Dermis blood vessel endothelial cell (primary cell): ENCODE measurements around the gene MPZL1. TPM values are rescaled to one million over a fixed set of nuclear protein-coding genes. Genes with fewer than 3 reads are reported as not detected.

Experiments
- DNase-seq: peaks from one replicate; pipeline ENCODE4 v3.0.0; 2010
- total RNA-seq: library from RNA; depleted of rRNA; stranded (reverse); fragments of >200 nt; gene quantifications from 2 replicates; pipeline ENCODE4 v1.2.3, GENCODE V29; 2014

The MPZL1 gene
- total RNA-seq, 1 donor from 2014 or later, result 114 TPM

DNA sequence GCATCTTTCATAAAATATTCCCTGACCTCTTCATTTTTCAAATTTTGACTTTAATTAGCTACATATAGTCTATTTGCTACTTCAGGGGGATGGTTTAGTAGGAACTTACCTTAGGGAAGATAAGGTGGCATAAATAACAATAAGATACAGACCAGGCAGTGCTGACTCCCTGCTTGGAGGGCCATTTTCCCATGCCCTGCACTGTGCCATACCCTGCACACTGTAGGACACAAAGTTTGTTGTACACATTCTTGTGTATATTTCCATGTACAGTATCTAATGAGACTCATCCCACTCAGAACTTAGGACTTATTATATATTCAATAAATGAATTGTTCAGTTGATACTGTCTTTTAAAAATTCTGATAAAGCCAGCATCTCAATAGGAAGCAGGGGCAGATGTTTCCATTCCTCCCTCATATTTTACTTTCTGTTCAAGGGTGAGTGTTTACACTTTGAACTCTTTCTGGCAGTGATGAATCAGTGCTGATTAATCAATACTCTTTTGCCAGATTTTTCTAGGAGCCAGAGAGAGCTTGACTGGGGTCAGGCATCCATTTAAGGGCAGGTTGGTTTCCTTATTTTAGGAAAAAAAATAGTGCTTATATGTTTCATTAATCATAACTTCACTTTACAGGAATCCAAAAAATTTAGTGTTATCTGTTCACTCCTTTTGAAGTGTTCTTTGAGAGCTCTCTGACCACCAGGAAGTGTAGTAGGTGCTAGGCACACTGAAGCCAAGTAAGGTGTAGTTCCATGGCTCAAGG, 30.6 kb downstream of the MPZL1 start:
- no peak for DNase-seq

DNA sequence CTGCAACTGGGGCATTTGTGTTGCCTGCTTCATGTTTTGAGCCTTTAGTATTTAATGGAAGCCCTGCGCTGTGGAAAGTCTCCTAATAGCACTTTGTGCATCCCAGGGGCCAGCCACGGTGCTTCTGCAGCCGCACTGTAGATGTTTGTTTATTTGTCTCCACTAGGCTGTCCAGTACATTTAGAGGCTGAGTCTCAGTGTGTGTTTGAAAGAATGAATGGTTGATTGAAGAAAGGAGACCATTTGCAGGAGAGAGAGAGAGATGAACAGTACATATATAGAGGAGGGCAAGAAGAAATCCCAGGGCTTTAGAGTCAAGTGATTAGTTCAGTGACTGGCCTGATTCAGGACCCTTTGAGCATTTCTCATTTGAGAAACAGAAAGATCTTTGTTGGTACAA, 33.9 kb downstream of the MPZL1 start:
- no peak for DNase-seq

DNA sequence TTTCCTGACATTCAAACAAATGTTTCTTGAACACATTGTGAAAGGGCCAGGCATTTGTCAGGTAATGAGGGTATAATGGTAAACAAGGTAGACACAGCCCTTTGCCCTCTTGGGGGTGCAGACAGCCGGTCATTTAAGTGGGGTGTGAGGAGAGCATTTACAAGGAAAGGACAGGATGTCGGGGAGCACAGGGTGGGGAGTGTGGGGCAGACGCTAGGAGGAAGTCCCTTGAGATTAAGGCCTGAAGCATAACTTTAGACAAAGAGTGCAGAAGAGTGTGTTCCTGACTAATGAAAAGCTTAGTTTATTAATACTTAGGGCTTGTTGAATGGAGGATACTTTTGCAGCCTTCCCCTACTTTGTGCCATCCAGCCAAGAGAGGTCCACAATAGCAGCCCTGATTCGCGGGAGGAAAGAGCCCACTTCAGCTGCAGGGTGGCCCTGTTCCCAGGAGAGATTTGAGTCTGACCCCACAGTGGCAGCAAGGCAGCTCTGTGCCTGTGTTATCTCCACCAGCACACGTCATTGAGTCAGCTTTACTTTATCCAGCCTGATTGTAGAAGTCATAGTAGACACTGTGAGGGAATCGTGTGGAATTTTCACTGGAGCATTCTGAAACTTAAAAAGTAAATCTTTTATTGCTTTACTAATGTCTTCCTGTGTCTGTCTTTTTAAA, 35.1 kb downstream of the MPZL1 start:
- no peak for DNase-seq

DNA sequence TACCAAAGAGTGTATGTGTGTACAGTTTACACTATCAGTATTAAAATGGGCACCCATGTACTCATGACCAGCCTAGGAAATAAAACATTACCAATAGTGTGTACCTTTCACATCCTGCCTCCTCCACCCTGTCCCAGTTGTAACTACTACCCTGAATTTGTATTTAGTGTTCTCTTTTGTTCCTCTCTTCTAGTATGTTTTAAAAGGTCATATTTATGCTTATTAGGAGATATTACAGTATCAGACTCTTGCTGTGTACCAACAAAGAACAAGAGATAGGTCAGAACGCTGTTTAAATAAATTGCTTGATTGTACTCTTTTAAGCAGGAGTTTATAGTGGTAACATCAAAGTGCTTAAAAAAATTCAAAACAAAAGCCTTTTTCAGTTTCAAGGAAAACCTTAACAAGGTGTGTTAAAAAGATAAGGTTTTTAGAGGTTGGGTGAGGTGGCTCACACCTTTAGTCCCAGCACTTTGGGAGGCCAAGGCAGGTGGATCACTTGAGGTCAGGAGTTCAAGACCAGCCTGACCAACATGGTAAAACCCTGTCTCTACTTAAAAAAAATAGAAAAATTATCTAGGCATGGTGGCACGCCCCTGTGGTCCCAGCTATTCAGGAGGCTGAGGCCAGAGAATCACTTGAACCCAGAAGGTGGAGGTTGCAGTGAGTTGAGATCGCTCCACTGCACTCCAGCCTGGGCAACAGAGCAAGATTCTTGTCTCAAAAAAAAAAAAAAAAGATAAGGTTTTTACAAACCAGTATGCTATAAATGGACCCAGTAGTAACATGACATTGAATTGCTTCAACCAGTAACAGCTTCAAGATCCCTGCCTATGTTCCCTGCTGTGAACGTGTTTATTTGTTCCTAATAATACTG, 35.9 kb downstream of the MPZL1 start:
- DNase-seq, result no peak

DNA sequence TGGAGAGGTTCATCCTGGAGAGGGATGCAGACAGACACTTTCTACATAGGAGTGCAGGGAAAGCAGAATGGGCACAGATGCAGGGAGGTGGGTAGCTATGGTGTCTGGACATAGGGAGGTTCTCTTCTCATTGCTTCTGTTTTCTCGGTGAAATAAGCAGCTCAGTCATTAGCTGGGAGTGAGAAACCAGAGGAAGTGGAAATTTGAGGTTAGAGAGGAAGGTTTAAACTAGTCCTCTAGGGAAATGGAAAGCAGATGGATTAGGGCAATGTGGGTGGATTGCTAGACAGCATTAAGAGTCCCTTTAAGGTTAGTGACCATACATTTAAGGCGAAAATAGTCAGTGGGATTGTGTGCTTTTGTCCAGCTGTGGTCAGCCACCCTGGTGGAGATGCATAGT, 39.6 kb downstream of the MPZL1 start:
- no peak for DNase-seq

DNA sequence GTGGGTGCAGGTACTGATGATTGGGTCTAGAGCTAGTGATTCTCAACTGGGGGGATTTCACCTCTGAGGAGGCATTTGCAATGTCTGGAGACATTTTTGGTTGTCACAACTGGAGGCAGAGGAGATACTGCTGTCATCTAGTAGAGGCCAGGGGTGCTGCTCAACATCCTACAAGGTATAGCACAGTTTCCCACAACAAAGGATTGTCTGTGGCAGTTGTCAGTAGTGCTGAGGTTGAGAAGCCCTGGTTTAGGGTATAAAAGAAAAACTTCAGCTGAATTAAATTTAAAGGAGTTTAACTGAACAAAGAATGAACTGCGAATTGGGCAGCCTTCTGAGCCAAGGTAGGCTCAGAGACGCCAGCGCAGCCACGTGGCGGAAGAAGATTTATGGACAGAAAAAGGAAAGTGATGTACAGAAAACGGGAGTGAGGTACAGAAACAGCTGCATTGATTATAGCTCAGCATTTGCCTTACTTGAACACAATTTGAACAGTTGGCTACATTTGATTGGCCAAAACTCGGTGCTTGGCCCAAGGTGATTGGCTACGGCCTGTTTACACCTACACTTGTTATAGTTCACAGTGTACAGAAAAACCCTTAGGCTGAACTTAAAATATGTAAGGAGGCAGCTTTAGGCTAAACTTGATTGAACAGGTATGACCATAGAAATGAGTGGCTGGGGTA, 40.4 kb downstream of the MPZL1 start:
- DNase-seq, result no peak

GRCh38 chr1:167763525-167764220, 41.9 kb downstream of the MPZL1 start:
- DNase-seq, result no peak

DNA sequence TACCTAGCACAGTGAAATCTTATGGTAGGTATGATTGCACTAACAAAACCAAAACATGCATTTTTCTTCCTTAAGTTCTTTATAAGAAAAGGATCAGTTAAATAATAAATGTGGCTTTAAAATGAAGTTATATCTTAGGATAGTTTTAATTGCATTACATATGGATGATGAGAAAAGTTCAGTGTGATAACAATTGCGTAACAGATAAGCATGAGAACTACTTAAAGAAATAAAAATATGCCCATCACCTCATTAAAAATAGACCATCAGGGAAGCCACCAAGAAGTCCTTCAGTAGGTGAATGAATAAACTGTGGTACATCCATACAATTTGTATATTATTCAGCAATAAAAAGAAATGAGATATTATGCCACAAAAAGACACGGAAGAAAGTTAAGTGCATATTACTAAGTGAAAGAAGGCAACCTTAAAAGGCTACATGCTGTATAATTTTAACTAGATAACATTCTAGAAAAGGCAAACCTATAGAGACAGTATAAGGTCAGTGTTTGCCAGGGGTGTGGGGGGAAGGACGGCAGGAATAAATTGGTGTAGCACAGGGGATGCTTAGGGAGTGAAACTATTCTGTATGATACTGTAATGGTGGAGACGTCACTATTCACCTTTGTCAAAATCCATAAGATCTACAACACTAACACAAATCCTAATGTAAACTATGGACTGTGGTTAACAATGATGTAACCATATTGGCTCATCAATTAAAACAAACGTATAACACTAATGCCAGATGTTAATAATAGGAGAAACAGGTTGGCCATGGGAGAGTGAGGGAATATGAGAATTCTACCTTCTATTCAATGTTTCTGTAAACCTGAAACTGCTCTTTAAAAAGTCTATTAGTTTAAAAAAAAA, 42.9 kb downstream of the MPZL1 start:
- DNase-seq, result no peak

DNA sequence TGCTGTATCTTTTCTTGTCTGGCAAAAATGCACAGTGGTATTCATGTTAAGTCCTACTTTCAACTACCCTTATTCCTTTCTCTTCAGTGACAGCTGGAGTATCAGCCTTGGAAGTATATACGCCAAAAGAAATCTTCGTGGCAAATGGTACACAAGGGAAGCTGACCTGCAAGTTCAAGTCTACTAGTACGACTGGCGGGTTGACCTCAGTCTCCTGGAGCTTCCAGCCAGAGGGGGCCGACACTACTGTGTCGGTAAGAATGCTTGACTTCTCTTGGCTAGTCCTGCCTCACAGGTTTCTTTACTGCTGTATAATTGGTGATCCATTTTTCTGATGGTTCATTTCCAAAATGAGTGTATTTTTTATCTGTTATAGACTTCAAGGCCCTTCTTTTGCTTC, 43.7 kb downstream of the MPZL1 start:
- DNase-seq, result no peak

DNA sequence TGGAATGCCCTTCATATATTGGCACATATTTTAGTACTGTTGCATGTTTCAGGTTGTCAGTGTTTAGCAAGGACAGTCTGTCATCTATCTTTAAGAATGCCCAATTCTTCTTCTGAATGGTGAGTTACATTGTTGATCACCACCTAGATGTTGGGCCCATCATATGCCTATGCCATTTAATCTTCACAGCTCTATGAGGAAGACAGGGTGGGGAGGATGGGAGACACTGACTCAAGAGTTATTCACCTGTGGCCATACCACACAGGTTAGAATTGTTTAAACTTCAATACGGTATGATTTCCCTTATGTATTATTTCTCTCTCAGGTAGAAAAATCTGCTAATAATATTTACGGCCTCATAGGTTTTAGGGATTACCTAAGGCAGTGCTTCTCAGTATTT, 44.8 kb downstream of the MPZL1 start:
- no peak for DNase-seq

- no peak for DNase-seq
Observed at GRCh38 chr1:167767761-167768160, 46.0 kb downstream of the MPZL1 start.

- no peak for DNase-seq
Observed at GRCh38 chr1:167770127-167770526, 48.3 kb downstream of the MPZL1 start.

DNA sequence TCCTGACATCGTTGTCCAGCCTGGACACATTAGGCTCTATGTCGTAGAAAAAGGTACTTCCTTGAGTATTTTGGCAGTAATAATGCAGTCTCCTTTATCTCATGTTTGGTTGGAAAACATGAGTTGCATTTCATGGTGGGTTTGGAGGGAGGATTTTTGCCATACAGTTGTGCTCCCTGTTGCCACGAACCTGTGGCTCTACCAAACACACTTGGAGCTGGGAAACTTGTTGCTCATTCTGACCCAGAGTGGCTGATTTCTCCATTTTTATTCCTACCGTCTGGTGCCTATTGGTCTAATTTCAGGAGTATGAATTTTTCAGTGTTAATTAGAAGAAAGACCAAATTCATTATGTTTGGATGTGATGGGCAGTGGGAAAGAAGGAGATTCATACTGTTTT, 50.7 kb downstream of the MPZL1 start:
- DNase-seq, result no peak

- no peak for DNase-seq
Observed at GRCh38 chr1:167773516-167773915, 51.7 kb downstream of the MPZL1 start.

- DNase-seq, result peak; percentile 55
Observed at GRCh38 chr1:167774710-167775109, 52.9 kb downstream of the MPZL1 start.

DNA sequence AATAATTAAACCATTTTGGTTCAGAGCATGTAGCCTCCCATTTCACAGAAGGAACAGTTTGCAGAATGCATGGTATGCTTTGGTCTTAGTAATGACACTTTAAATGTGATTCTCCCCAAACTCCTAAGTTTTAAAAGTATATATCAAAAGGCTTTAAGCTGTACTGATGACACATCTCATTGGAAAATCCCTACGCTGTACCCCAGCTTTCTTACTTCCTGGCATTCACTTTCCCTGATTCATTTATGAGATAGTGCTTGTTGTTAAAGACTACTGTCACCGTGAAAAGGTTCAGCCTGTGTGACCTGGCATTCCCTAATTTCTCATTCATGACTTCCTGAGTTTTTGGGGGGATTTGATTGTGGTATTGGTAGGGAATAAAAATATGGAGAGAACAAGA, 53.4 kb downstream of the MPZL1 start:
- DNase-seq, result peak; percentile 53

- DNase-seq, result no peak
Observed at GRCh38 chr1:167776151-167776550, 54.4 kb downstream of the MPZL1 start.

- no peak for DNase-seq
Observed at GRCh38 chr1:167776616-167777268, 55.0 kb downstream of the MPZL1 start.

- DNase-seq, result no peak
Observed at GRCh38 chr1:167777269-167777650, 55.5 kb downstream of the MPZL1 start.

DNA sequence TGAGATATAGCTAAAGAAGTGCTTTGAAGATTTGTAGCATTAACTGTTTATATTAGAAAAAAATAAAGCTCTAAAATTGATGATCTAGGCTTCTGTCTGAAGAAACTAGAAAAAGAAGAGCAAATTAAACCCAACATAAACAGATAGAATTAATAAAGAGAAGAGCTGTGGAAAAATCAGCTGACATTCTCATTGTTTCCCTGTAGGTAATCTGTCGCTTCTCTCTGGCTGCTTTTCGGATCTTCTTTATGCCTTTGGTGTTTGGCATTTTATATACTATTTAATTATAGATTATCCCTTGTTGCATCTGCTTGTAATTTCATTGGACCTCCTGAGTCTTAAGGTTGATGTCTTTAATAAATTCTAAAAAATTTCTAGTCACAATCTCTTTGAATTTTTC, 59.8 kb downstream of the MPZL1 start:
- no peak for DNase-seq

DNA sequence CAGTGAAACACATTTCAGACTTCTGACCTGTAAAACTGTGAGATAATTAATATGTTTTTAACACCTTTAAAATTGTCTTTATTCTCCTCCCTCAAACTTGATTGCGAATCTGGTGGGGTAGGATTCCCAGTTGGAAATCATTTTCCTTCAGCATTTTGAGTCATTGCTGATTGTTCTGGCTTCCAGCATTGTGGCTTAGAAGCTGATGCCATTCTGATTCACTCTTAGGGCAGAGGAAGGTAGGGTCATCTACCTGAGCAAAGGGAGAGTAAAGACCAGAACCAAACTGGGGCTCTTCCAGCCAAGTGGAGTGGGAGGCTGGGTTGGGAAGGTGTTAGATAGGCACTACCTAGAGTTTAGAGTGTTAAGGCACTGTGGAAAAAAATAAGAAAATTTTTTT, 61.2 kb downstream of the MPZL1 start:
- DNase-seq, result no peak
